H9 (cell line): Measurements from ENCODE around the gene ULK4. TPM values are rescaled to one million over a fixed set of nuclear protein-coding genes. Genes with fewer than 3 reads are reported as not detected.
"Not testable (repeated sequence)": the region's sequence is repeated elsewhere in the genome, so short reads cannot be mapped to it uniquely, and the experiment has no call there.

Experiments used
- DNase-seq: peaks from one replicate; pipeline ENCODE4 v3.0.0-alpha.2; 2017
- H2AFZ ChIP-seq: one replicate; pipeline ENCODE4 v1.6.1; 2013; ENCODE audit warnings: mild to moderate bottlenecking, low read length, control low read depth, moderate library complexity
- H2AK5ac ChIP-seq: 2 replicates; pipeline ENCODE4 v1.6.1; 2013; ENCODE audit warnings: low read length, control low read depth, mixed read lengths; ENCODE audit not compliant: insufficient read length
- H2BK120ac ChIP-seq: one replicate; pipeline ENCODE4 v1.6.1; 2013; ENCODE audit warnings: low read depth, mild to moderate bottlenecking, low read length, control low read depth, inconsistent platforms; ENCODE audit not compliant: poor library complexity, severe bottlenecking
- H2BK12ac ChIP-seq: 2 replicates; pipeline ENCODE4 v1.6.1; 2013; ENCODE audit warnings: low read length, control low read depth, mixed read lengths, low read depth; ENCODE audit not compliant: insufficient read length
- H2BK15ac ChIP-seq: 2 replicates; pipeline ENCODE4 v1.6.1; 2013; ENCODE audit warnings: low read depth, low read length, control low read depth
- H2BK20ac ChIP-seq: one replicate; pipeline ENCODE4 v1.6.1; 2013; ENCODE audit warnings: low read depth, mild to moderate bottlenecking, low read length, control low read depth, inconsistent platforms; ENCODE audit not compliant: poor library complexity, severe bottlenecking
- H2BK5ac ChIP-seq: 2 replicates; pipeline ENCODE4 v1.6.1; 2013; ENCODE audit warnings: low read length, control low read depth, mixed read lengths; ENCODE audit not compliant: insufficient read length
- H3K14ac ChIP-seq: 2 replicates; pipeline ENCODE4 v1.6.1; 2013; ENCODE audit warnings: low read length, control low read depth; ENCODE audit not compliant: insufficient read depth
- H3K18ac ChIP-seq: 2 replicates; pipeline ENCODE4 v1.6.1; 2013; ENCODE audit warnings: low read depth, mild to moderate bottlenecking, mixed read lengths, low read length, control low read depth; ENCODE audit not compliant: insufficient read length
- H3K23ac ChIP-seq: 2 replicates; pipeline ENCODE4 v1.6.1; 2013; ENCODE audit warnings: low read length, control low read depth, mixed read lengths, low read depth; ENCODE audit not compliant: insufficient read length
- H3K23me2 ChIP-seq: 2 replicates; pipeline ENCODE4 v1.6.1; 2013; ENCODE audit warnings: low read depth, mild to moderate bottlenecking, mixed read lengths, low read length, control low read depth; ENCODE audit not compliant: insufficient read length, poor library complexity, severe bottlenecking
- H3K27ac ChIP-seq: 2 replicates; pipeline ENCODE4 v1.5.1; 2013; ENCODE audit warnings: low read length, control low read depth, mixed read lengths, low read depth; ENCODE audit not compliant: insufficient read length
- H3K27me3 ChIP-seq: 2 replicates; pipeline ENCODE4 v1.6.1; 2013; ENCODE audit warnings: low read length, control low read depth, inconsistent platforms; ENCODE audit not compliant: insufficient read depth
- H3K4ac ChIP-seq: 2 replicates; pipeline ENCODE4 v1.6.1; 2013; ENCODE audit warnings: low read depth, mild to moderate bottlenecking, control low read depth, inconsistent platforms, low read length, moderate library complexity
- H3K4me1 ChIP-seq: 2 replicates; pipeline ENCODE4 v1.6.1; 2013; ENCODE audit warnings: low read length, control low read depth, inconsistent platforms; ENCODE audit not compliant: insufficient read depth
- H3K4me2 ChIP-seq: 2 replicates; pipeline ENCODE4 v1.6.1; 2013; ENCODE audit warnings: low read length, control low read depth, mixed read lengths; ENCODE audit not compliant: insufficient read length, insufficient read depth
- H3K56ac ChIP-seq: 2 replicates; pipeline ENCODE4 v1.6.1; 2013; ENCODE audit warnings: low read depth, mild to moderate bottlenecking, mixed read lengths, low read length, control low read depth; ENCODE audit not compliant: insufficient read length
- H3K79me1 ChIP-seq: 2 replicates; pipeline ENCODE4 v1.6.1; 2013; ENCODE audit warnings: low read depth, mild to moderate bottlenecking, moderate library complexity, low read length, control low read depth, inconsistent platforms; ENCODE audit not compliant: insufficient read depth, poor library complexity, severe bottlenecking
- H3K79me2 ChIP-seq: 2 replicates; pipeline ENCODE4 v1.6.1; 2013; ENCODE audit warnings: low read length, control low read depth, inconsistent platforms; ENCODE audit not compliant: insufficient read depth
- H3K9ac ChIP-seq: 2 replicates; pipeline ENCODE4 v1.6.1; 2013; ENCODE audit warnings: low read length, control low read depth, mixed read lengths; ENCODE audit not compliant: insufficient read length; ENCODE audit errors: extremely low read depth
- H3K9me3 ChIP-seq: one replicate; pipeline ENCODE4 v1.6.1; 2013; ENCODE audit warnings: low read depth, low read length, inconsistent platforms; ENCODE audit not compliant: control insufficient read depth
- H3T11ph ChIP-seq: one replicate; pipeline ENCODE4 v1.6.1; 2013; ENCODE audit warnings: mild to moderate bottlenecking, low read length, control low read depth, inconsistent platforms
- H4K20me1 ChIP-seq: one replicate; pipeline ENCODE4 v1.6.1; 2013; ENCODE audit not compliant: control insufficient read depth, insufficient read length, insufficient read depth
- H4K5ac ChIP-seq: 2 replicates; pipeline ENCODE4 v1.6.1; 2013; ENCODE audit warnings: low read depth, mild to moderate bottlenecking, mixed read lengths, low read length, control low read depth; ENCODE audit not compliant: insufficient read length
- H4K8ac ChIP-seq: replicated peaks from 2 replicates; pipeline ENCODE4 v1.6.1; 2013; ENCODE audit warnings: low read length, control low read depth, mixed read lengths, low read depth; ENCODE audit not compliant: insufficient read length
- H4K91ac ChIP-seq: 2 replicates; pipeline ENCODE4 v1.6.1; 2013; ENCODE audit warnings: low read depth, mild to moderate bottlenecking, moderate library complexity, mixed read lengths, low read length, control low read depth; ENCODE audit not compliant: insufficient read length
- H3K27ac Mint-ChIP-seq, 3 experiments: 2 replicates in 2 of 3; 3 replicates in 1 of 3; pipeline ENCODE4 v1.8.0; 2020 to 2021; ENCODE audit warnings: mixed read lengths in 3 of 3, mild to moderate bottlenecking in 1 of 3, moderate library complexity in 1 of 3
- H3K27me3 Mint-ChIP-seq: 2 replicates; pipeline ENCODE4 v1.8.0; 2021; ENCODE audit warnings: low read depth, mild to moderate bottlenecking, moderate library complexity, mixed read lengths
- H3K36me3 Mint-ChIP-seq, 3 experiments: 2 replicates in 2 of 3; 3 replicates in 1 of 3; pipeline ENCODE4 v1.8.0; 2020 to 2021; ENCODE audit warnings: low read depth in 3 of 3, mixed read lengths in 3 of 3; ENCODE audit not compliant: insufficient read depth in 1 of 3
- H3K4me1 Mint-ChIP-seq, 2 experiments: 2 replicates each; pipeline ENCODE4 v1.8.0; 2020; ENCODE audit warnings: mixed read lengths in 2 of 2
- H3K4me3 Mint-ChIP-seq, 2 experiments: 2 replicates in 1 of 2; 3 replicates in 1 of 2; pipeline ENCODE4 v1.8.0; 2020 to 2021; ENCODE audit warnings: mild to moderate bottlenecking in 2 of 2, mixed read lengths in 2 of 2, moderate library complexity in 1 of 2
- H3K9me3 Mint-ChIP-seq, 2 experiments: 2 replicates in 1 of 2; 3 replicates in 1 of 2; pipeline ENCODE4 v1.8.0; 2020; ENCODE audit warnings: mild to moderate bottlenecking in 2 of 2, mixed read lengths in 2 of 2, moderate library complexity in 1 of 2
- CTCF ChIP-seq: fragments of 200-600 bp; sonication (generic); conservative IDR thresholded peaks from 3 replicates; pipeline ENCODE4 v1.8.0; 2021; ENCODE audit warnings: antibody characterized with exemption, mild to moderate bottlenecking
- WGBS: extraction: QIAGEN DNeasy Blood & Tissue Kit; methylation state at CpG from one replicate; pipeline ENCODE4 v1.1.7; 2013; ENCODE audit warnings: missing lambda C conversion rate, low lambda C conversion rate, mixed read lengths; ENCODE audit not compliant: insufficient read length; ENCODE audit errors: extremely low coverage; 5-methylcytosine and 5-hydroxymethylcytosine counted together
- total RNA-seq: library from RNA; stranded (reverse); gene quantifications from 2 replicates; pipeline ENCODE4 v1.2.1, GENCODE V29; 2021

The ULK4 gene
- total RNA-seq, 1 experiment from 2014 or later, result 12.9 TPM

- Histone ChIP-seq H3K4me1 (no peaks in the 10 kb centered on the region), H2BK20ac (no peak overlapping the region), H3K79me2 (no peaks in the 10 kb centered on the region), H4K20me1 (no peaks in the 10 kb centered on the region), H3K23me2 (no peaks in the 10 kb centered on the region), H2BK120ac (no peak overlapping the region), H2BK15ac (no peak overlapping the region), H3K9me3 (no peaks in the 10 kb centered on the region), H3K4me2 (no peak overlapping the region), H3K27me3 (no peaks in the 10 kb centered on the region), H3K18ac (no peak overlapping the region), H2BK5ac (no peak overlapping the region), H4K91ac (no peak overlapping the region), H3K56ac (no peak overlapping the region), H3K27ac (no peak overlapping the region), H2AFZ (no peak overlapping the region), H3T11ph (no peak overlapping the region), H2AK5ac (no peak overlapping the region), H3K4ac (no peak overlapping the region), H2BK12ac (no peak overlapping the region), H3K14ac (no peak overlapping the region), H3K79me1 (no peaks in the 10 kb centered on the region), H3K9ac (no peak overlapping the region), H3K23ac (no peak overlapping the region), H4K5ac (no peak overlapping the region), H4K8ac (no peak overlapping the region)
- no CpG with 5 or more reads among the region's 1 CpG for WGBS
- H3K27me3 Mint-ChIP-seq, result no peaks in the 10 kb centered on the region
- no peaks in the 10 kb centered on the region for H3K4me1 Mint-ChIP-seq
- no peak overlapping the region for H3K27ac Mint-ChIP-seq
- H3K36me3 Mint-ChIP-seq, result no peaks in the 10 kb centered on the region
- no peak for DNase-seq
- H3K4me3 Mint-ChIP-seq, result no peak overlapping the region
- H3K9me3 Mint-ChIP-seq, result no peaks in the 10 kb centered on the region
- TF ChIP-seq CTCF, result no peak
Measured at GRCh38 chr3:41768363-41768762, 193.5 kb downstream of the ULK4 start.

- H3K4me3 Mint-ChIP-seq, H3K79me2 ChIP-seq, H3K4ac ChIP-seq, H3K4me2 ChIP-seq, H3K79me1 ChIP-seq, H3K9me3 Mint-ChIP-seq, H4K5ac ChIP-seq, H2AK5ac ChIP-seq, DNase-seq, H3K23ac ChIP-seq, H2AFZ ChIP-seq, H4K91ac ChIP-seq, H2BK12ac ChIP-seq, H3K23me2 ChIP-seq, H2BK15ac ChIP-seq, H4K20me1 ChIP-seq, H3K56ac ChIP-seq, H3K36me3 Mint-ChIP-seq, H2BK5ac ChIP-seq, H3T11ph ChIP-seq, H2BK120ac ChIP-seq, H3K9ac ChIP-seq, H3K4me1 Mint-ChIP-seq, H3K27ac ChIP-seq, H3K27ac Mint-ChIP-seq, H4K8ac ChIP-seq, H3K18ac ChIP-seq, H3K27me3 Mint-ChIP-seq, H3K9me3 ChIP-seq, H2BK20ac ChIP-seq, H3K14ac ChIP-seq, H3K27me3 ChIP-seq, H3K4me1 ChIP-seq: not testable (repeated sequence)
- WGBS, result no CpG with 5 or more reads among the region's 7 CpGs
Measured at GRCh38 chr3:41762867-41763266, 199.0 kb downstream of the ULK4 start.
